Smooth muscle cell of the brain vasculature (primary cell): ENCODE data around the gene TMEM161A.
"Not testable (repeated sequence)": the region's sequence is repeated elsewhere in the genome, so short reads cannot be mapped to it uniquely, and the experiment has no call there.

Experiments used
- DNase-seq: peaks from one replicate; pipeline ENCODE4 v3.0.0-alpha.2; 2012; ENCODE audit warnings: low read depth, low spot score

The TMEM161A gene

DNA sequence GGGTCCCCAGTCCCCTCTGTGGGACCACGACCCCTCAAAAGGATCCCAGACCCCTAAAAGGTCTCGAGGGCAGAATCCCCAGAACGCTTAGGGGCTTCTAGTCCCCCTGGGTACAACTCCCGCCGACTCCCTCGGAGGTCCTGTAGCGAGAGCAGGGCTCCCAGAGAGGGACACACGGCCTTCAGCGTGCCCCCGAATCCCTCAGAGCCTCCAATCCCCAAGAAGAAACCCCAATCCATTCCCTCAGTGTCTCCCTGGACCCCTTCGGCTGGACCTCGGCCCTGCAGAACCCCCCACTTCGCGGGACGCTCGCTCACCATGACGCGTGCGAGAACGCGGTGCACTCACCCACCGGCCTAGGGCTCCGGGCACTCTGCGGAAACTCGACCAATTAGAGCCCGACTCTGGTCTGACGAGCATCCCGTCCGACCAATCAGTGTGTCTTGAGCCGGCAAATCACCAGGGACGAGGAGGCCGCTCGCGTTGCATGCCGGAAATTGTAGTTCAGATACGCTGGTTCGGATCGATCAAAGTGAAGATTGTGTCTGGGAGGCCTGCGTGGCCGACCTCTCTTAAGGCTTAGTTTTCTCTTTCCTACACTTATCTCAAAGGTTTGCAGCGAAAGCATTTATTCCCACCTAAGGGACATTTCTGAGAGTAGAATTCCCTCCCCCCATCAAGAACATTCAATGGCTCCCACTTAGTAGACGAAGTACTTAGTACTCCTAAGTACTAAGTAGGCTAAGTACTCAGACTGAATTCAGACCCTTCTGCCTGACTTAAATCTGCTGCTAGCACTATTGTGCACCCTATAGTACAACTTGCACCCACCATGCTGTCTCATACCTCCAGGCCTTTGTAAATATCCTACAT is at the start of gene TMEM161A:
Gene TMEM161A (minus strand): TSS at position 370 of the 873 bp plus-strand sequence. CDS start 50 bp downstream, at position 320.
- DNase-seq, result peak; percentile 94

DNA sequence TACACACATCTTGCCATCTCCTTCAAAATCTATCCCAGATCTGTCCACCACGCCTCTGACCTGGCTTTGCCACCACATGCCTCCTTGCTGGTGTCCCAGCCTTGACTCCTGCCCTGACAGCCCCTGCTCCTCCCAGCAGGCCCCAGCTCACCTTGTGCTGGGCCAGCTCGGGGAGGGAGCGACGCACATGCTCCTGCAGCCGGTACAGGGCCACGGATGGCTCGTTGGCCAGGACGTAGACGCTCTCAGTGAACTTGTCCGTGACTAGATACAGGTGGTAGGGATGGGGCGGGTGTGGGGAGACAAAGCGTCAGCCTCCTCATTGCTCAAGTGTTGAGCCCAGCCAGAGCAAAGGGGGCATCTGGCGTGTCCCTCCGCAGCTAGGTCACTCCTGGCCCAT is 48.5 kb upstream of the TMEM161A start:
- DNase-seq, result no peak

DNA sequence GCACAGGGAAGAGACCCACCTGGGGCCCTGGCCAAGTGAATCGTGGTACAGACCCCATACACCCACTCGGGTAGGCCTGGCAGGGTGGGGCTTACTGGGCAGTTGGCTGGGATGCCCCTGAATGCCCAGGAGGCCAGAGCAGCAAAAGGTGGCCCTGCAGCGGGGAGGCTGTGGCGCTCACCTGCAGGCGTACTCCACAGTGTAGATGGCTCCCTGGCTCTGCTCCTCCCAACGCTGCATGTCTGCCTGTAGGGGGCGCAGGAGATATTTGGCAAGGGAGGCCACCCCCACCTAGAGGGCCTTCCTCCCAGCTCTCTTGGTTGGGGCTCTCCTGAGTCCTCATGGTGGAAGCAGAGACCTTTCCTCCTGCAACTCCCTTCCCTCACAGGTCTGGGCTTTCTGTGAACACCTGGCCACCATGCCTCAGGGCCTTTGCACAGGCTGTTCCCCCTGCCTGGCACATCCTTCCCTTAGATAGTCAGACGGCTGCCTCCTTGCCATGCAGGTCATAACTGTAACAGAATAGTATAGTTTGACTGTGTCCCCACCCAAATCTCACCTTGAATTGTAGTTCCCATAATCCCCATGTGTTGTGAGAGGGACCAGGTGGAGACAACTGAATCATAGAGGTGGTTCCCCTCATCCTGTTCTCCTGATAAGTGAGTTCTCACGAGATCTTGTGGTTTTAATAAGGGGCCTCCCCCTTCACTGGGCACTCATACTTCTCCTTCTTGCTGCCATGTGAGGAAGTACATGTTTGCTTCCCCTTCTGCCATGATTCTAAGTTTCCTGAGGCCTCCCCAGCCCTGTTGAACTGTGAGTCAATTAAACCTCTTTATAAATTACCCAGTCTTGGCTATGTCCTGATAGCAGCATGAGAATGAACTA is 47.8 kb upstream of the TMEM161A start:
- no peak for DNase-seq

DNA sequence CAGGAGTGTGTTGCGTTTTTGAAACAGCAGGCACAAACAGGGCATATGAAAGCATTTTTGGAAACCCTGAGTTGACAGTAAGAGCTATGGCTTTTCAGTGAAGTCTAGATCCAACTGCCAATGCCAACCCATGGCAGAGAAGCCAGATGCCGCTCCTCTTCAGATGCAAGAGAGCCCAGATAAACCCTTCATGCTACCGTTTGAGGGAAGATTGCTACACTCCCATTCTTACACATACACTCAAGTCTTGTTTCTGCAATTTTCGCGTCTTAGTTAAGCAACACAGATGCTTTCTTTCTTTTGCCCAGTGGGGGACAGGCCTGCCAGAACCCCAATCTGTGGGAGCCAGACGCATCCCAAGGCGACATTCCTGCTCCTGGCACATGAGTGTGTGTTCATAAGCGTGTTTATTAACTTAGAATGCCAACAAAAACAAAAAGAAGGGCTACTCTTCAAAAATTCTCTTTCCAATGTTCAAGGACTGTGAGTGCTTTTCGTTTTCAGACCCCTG is 43.3 kb upstream of the TMEM161A start:
- DNase-seq, result no peak

DNA sequence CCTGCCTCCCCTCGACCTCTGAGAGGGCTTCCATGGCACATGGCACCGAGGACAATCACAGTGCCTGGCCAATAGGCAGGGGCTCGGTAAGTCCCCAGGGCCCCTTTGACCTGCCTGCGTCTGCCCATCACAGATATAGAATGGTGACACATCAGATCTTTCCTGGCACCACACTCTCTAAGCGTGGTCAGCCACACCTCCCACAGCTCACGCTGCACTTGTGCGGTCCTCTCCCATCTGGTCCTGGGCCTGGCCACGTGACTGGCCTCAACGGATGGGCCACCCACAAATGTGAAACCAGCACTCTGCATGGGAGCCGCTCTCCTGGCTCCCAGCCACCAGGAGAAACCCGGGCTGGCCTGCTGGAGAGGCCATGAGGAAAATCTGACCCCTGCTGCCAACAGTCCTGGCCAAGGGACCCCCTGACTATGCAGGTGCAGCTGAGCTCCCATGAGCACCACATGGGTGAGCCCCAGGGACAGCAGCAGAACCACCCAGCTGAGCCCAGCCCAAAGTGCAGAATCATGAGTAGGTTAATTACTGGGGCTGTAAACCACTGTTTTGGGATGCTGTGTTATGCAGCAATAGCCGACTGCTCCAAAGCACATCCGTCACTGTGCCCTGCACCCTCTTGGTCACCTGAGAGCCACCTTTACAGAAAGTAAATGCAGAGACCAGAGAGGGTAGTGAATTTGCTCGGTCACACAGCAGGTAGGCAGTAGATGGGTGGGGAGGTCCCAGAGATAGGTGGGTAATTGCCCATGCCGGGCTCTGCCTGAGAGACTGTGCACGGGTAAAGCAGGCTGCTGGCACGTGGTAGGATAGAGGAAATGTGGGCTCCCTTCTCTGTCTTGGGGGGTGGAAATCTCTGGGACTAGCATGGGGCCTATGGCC is 41.5 kb upstream of the TMEM161A start:
- DNase-seq, result no peak

DNA sequence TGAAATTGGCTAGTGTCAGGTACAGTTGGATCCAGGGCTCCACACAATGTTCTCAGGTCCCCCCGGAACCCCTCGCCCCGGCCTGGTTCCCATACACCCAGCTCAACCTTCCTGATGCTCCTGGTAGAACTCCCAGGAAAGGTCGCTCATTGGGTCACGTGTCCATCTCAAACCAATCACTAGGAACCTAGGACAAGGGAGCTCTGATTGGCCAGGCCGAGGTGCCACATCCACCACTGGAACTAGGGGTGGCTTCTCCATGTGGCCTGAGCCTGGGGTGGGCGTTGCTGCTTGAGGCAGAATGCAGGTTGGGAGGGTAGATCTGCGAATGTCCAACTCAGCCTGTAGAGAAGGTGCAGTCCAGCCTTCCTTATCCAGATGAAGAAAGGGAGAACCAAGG is 38.7 kb upstream of the TMEM161A start:
- no peak for DNase-seq

DNA sequence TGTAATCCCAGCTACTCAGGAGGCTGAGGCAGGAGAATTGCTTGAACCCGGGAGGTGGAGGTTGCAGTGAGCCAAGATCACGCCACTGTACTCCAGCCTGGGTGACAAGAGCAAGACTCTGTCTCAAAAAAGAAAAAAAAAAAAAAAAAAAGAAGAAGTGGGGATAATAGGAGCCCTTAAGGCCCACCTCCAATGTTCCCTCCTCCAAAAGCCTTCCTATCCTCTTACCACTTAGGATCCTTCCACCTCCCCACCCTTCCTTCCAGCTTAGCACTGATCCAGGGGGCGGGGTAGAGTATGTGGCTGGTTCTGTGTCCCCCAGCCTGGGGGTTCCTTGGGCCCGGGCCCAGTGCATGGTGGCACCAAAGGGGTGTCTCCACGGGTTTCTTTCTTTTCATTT is 35.0 kb upstream of the TMEM161A start:
- not testable (repeated sequence) for DNase-seq

DNA sequence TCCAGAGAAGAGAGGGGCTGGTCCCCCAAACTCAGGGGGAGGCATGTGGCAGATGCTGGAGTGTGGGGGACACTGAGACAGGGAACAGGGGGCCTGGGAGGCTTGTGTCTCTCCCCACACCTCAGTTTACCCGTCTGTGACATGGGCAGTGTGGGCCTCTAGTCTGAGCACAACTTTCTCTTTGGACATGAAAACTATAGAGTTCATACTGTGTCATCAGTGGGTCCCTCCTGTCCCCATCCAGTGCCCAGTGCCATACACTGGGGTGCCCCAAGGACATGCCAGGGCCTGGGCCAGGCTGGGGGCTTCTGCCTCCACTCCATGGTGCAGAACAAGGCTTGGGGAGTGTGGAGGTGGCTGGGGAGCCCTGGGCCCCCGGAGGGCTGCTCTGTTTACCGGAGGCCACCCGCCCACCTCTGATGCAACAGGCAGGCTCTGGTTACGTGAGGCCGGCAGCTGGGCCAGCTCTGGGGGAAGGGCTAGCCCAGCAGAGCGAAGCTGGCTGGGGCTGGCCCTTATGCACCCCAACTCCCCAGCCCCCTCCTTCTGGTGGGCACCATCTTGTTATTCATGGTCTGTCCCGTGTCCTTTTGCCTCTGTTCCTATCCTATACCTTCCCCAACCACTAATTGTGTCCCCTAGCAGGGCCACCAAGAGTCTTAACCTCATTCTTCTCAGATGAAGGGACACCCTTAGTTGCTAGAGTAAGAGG is 33.7 kb upstream of the TMEM161A start:
- no peak for DNase-seq

DNA sequence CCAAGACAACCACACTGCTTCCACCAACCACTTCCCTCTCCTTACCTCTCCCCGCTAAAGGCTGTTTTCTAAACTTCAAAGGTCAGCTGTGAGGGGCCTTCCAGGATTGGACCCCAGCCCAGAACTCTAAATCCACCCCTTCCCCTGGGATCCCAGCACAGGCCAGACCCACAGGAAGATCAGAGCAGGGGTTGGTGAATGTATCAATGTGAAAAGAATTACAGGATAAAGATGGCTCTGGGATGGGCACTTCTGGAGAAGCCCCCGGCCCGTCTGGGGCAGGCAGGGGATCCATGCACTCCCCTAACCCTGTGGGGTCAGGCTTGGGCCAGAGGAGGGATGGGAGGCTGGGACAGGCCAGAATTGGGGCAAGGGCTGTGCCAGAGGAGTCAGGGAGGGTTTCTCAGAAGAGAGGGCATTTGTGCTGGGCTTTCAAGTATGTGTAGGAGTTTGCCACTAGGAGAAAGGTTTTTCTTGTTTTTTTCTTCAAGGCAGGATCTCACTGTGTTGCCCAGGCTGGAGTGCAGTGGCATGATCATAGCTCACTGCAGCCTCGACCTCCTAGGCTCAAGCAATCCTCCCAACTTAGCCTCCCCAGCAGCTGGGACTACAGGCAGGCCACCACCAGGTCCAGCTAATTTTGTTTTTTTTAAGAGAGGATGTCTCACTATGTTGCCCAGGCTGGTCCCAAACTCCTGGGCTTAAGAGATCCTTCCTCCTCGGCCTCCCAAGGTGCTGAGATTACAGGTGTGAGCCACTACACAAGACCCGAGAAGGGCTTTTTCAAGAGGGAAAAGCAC is 32.8 kb upstream of the TMEM161A start:
- no peak for DNase-seq

DNA sequence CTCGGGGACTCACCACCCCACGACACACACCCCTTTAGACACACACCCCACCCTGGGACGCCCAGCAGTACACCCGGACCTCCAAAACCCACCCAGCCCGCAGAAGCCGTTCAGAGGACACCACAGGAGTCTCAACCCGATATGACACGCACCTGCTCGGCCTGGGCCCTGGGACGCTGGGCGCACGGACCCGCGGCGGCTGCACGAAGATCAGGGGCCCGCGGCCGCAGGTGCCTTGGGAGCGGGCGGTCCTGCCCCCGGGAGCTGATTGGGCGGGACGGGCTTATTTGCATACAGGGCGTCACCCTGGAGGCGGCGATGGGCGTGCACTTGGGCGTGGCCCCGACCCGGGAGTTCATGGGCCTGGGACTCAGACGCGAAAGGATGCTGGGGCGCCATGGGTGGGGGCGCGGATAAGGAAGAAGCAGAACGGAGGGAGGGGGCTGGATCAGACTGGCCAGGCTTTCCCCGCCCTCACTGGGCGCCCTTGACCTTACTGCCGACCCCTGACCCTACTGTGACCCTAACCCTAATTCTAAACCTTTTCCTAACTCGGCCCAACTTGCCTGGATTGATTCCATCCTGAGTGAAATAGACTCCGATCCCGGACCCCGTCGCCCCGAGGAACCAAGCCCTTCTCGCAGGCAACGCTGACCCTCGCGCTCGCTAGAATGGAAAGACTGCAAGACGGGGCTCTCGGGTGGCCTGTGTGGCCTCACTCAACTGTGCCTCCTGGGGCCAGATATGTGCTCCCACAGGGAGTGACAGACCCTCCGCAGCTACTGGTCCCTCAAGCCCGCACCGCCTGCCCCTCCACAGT is 32.0 kb upstream of the TMEM161A start, which contains the start of gene MEF2B:
Gene MEF2B (minus strand): TSS at position 211 of the 820 bp plus-strand sequence. CDS start 19,528 bp downstream, outside the sequence.
- no peak for DNase-seq

DNA sequence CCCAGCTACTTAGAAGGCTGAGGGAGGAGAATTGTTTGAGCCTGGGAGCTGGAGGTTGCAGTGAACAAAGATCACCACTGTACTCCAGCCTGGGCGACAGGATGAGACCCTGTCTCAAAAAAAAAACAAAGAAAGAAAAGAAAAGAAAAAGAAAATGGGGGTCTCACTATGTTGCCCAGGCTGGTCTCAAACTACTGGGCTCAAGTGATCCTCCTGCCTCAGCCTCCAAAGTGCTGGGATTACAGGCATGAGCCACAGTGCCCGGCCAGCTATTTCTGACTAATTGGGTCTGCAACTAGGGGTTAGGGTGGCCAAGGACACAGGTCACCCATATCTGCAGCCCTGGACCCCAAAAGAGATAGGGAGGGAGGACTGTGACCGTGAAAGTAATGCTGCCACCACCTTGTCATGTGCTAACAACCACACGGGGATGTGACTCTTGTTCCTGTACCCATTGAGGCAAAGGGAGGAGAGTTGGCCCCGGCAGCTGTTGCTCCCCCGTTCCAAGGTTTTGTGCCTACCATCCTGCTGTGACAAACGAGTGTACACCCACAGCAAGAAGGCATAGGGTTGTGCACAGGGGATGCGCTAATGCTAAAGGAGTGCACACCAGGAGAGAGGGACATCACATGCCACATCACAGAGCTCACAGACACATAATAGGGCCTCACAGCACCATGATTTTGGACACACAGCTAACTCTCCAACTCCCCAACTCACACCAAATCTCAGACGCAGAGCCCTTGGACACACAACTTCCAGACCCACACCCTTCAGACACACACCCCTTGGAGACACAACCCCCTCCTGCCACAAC is 31.2 kb upstream of the TMEM161A start:
- no peak for DNase-seq

DNA sequence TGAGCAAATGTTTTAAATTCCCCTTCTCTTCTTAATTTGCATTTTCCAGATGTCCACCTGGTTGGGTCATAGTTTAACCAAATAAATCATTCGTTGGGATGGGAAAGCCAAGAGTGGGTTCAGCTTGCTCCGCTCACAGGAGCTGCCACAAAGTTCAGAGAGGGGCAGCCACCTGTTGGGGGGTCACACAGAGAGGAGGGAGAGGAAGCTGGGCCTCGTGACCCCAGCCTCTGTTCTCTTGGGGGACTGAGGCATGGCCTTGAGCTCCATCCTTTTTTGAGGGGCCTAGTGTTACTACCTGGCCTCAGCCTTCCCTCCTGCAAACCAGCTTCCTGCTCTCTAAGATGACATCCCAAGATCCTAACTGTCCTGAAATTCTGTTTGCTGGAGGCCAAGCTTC is 29.3 kb upstream of the TMEM161A start:
- no peak for DNase-seq

DNA sequence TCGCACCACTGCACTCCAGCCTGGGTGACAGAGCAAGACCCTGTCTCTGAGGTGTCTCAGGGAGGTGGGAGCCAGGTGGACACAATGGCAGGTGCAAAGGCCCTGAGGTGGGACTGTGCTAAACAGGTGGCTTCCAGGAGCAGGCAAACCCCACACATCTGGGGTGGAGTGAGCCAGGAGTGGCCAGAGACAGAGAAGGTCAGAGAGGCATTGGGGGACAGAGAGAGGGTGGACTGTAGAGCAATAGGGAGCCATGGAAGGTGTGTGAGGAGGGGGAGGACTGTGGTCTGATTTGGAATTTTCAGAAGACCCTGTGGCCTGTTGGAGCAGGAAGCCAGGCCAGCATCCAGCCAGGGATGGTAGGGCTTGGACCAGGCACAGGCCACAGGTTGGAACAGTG is 27.1 kb upstream of the TMEM161A start:
- DNase-seq, result no peak

DNA sequence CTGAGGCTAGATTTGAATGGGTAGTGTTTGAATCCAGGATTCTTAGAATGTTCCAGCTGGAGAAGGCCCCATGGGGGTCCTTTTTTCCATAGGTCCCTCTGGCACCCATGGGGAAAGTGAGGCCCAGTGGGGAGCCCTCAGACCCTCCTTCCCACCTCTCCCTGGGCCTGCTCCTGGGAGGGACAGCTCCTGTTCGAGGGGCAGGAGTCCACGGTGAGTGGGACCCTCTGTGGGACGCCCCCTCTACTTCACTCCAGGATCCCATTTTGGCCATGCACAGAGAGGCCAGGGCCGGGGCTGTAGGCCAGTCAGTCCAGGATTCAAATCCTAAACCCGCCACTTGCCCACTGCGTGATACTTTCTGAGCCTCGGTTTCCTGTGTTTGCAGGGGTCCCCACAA is 24.2 kb upstream of the TMEM161A start:
- no peak for DNase-seq

DNA sequence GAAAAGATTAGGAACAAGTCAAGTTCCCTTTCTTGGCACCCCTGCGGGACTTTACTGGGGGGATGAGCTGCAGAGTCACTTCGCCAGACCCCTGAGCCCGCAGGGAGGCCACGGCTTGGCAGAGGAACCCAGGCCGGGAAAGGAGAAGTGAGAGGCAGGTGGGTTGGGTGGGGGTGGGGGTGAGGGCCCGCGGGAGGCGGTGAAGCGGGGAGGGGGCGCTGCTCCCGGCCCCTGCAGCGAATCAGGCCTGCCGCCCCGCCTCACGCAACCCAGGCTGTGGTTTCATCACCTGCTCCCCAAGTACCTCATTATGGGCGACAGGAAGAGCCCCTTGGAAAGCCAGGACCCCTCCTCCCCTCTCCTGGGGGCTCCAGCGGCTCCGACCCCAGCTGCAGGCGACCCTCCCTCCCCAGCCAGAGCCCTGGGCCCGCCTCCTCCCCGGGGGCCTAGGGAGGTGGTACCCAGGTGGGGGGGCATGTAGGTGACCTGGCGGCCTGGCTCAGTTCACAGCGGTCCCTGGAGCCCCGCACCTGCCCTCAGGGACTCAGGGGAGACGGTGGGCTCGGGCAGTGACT is 22.3 kb upstream of the TMEM161A start:
- DNase-seq, result no peak

DNA sequence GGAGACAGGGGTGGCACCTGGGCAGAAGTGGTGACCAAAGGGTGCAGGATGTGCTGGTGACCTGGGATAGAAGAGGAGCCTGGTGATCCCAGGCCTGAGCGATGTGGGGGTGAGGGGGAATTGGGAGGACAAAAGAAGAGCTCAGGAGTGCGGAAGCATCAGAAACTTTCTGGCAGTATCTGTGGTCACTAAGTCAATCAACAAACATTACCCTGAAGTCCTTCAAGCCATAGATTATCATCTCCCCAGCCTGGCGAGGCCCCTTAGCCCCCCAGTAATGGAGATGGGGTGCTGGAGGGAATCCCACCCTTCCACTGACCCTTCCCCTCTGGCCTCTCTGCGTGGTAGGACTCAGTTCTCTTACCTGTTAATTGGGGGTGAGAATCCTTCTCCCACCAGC is 21.3 kb upstream of the TMEM161A start:
- no peak for DNase-seq

DNA sequence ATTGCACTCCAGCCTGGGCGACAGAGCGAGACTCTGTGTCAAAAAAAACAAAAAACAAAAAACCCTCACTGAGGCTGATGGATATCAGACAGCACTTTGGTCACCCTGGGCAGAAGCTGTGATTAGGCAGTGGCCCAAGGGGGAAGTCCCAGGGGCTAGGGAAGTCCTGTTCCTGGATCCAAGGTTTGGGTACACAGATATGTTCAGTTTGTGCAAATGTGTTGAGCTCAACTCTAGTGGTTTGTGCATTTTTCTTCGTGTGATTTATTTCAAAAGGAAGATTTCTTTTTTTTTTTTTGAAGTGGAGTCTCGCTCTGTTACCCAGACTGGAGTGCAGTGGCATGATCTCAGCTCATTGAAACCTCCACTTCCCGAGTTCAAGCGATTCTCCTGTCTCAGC is 19.5 kb upstream of the TMEM161A start:
- no peak for DNase-seq
